GM12878 (cell line): Measurements from ENCODE around the gene BTF3L4. TPM values are rescaled to one million over a fixed set of nuclear protein-coding genes. Genes with fewer than 3 reads are reported as not detected.

ENCODE experiments used
- ATAC-seq: fragments of 200-7000 bp; cut with Tn5 transposase; 3 replicates; pipeline ENCODE4 v1.9.1; 2020; ENCODE audit warnings: mild to moderate bottlenecking, moderate library complexity
- BruUV-seq: library from RNA; stranded (reverse); fragments of 400-500 nt; replicated peaks from 2 replicates; lab custom pipeline; 2021; lab: Mats Ljungman, UMichigan
- CTCF ChIA-PET: fragments of 300-600 bp; sonication (Branson Sonifier 250); formaldehyde crosslinking; extraction: SDS; loops from one replicate; lab custom pipeline; 2021; ENCODE audit warnings: inconsistent platforms; lab: Yijun Ruan, JAX
- POLR2A ChIA-PET: fragments of 350-600 bp; formaldehyde crosslinking; extraction: SDS; loops from one replicate; lab custom pipeline; 2021; ENCODE audit warnings: inconsistent platforms; lab: Charles Lee
- RAD21 ChIA-PET: fragments of 300-600 bp; sonication (Branson Sonifier 250); formaldehyde crosslinking; loops from one replicate; lab custom pipeline; 2023; ENCODE audit warnings: antibody characterized with exemption; ENCODE audit not compliant: unreplicated experiment; lab: Charles Lee
- SMC1A ChIA-PET: fragments of 300-600 bp; sonication (Branson Sonifier 250); formaldehyde crosslinking; loops from one replicate; lab custom pipeline; 2023; ENCODE audit not compliant: unreplicated experiment, uncharacterized antibody; lab: Charles Lee
- DNase-seq: peaks from one replicate; pipeline ENCODE4 v3.0.0-alpha.2; 2011; ENCODE audit warnings: low read depth, low spot score
- FAIRE-seq: peaks from 3 replicates; lab custom pipeline; 2011; peaks lifted over from hg19 to GRCh38; lab: Jason Lieb, UNC
- H2AFZ ChIP-seq: 2 replicates; pipeline ENCODE4 v1.6.0; 2011; ENCODE audit warnings: low read depth, low read length, control low read depth; ENCODE audit not compliant: control insufficient read depth
- H3K27ac ChIP-seq: 2 replicates; pipeline ENCODE4 v1.5.1; 2011; ENCODE audit warnings: control low read depth; ENCODE audit not compliant: control insufficient read depth, insufficient read depth
- H3K27me3 ChIP-seq, 2 experiments: replicated peaks in 1 of 2; 2 replicates each; pipeline versions ENCODE4 v1.6.0 to v1.6.1; 2011; ENCODE audit warnings: low read length in 1 of 2; ENCODE audit not compliant: control insufficient read depth in 2 of 2, insufficient read depth in 2 of 2
- H3K36me3 ChIP-seq, 2 experiments: 2 replicates each; pipeline ENCODE4 v1.5.1; 2011; ENCODE audit warnings: low read length in 1 of 2; ENCODE audit not compliant: control insufficient read depth in 2 of 2, insufficient read depth in 2 of 2
- H3K4me1 ChIP-seq: 2 replicates; pipeline ENCODE4 v1.6.1; 2011; ENCODE audit warnings: mild to moderate bottlenecking, low read length, moderate library complexity, mixed read lengths; ENCODE audit not compliant: control insufficient read depth, insufficient read depth
- H3K4me2 ChIP-seq: 2 replicates; pipeline ENCODE4 v1.6.0; 2011; ENCODE audit warnings: control low read depth; ENCODE audit not compliant: control insufficient read depth, insufficient read depth
- H3K4me3 ChIP-seq: fragments of 200-600 bp; sonication (generic); 2 replicates; pipeline ENCODE4 v1.5.1; 2016
- H3K79me2 ChIP-seq: 2 replicates; pipeline ENCODE4 v1.6.0; 2011; ENCODE audit warnings: low read length; ENCODE audit not compliant: control insufficient read depth, insufficient read depth
- H3K9ac ChIP-seq: 2 replicates; pipeline ENCODE4 v1.8.0; 2011; ENCODE audit warnings: low read length, control low read depth, mixed read lengths; ENCODE audit not compliant: control insufficient read depth, insufficient read depth
- H3K9me3 ChIP-seq: replicated peaks from 3 replicates; pipeline ENCODE4 v1.5.1; 2011; ENCODE audit warnings: mild to moderate bottlenecking, low read length; ENCODE audit not compliant: control insufficient read depth, insufficient read depth
- H4K20me1 ChIP-seq: 2 replicates; pipeline ENCODE4 v1.6.0; 2011; ENCODE audit not compliant: control insufficient read depth, insufficient read depth
- RBBP5 ChIP-seq: fragments of 200-600 bp; sonication (generic); conservative IDR thresholded peaks from 2 replicates; pipeline ENCODE4 v1.6.1; 2016
- ZNF592 ChIP-seq: fragments of 450-650 bp; IDR thresholded peaks from 2 replicates; pipeline ENCODE4 v1.6.1; 2017; ENCODE audit warnings: mild to moderate bottlenecking, moderate library complexity
- WGBS: methylation state at CpG from one replicate; pipeline ENCODE4 v1.1.6; 2016; ENCODE audit warnings: low lambda C conversion rate; ENCODE audit not compliant: insufficient replicate concordance, insufficient coverage; ENCODE audit errors: missing lambda C conversion rate; 5-methylcytosine and 5-hydroxymethylcytosine counted together
- in situ Hi-C: fragments of 300-500 bp; cut with MboI; formaldehyde crosslinking; loops from 9 replicates; pipeline ENCODE4 v1.14.3; 2018; ENCODE audit warnings: mixed read lengths
- intact Hi-C: fragments of 100-400 bp; cut with micrococcal nuclease; formaldehyde crosslinking; loops from one replicate; pipeline ENCODE4 v1.14.2; 2022; ENCODE audit not compliant: unreplicated experiment
- polyA plus RNA-seq, 11 experiments: library from polyadenylated mRNA; depleted of rRNA in 4 of 11; unstranded in 6 of 11; stranded (reverse) in 5 of 11; fragments of >200 nt; fragmentation: Nextera tagmentation in 4 of 11; fragmentation: Illumina TruSeq in 1 of 11; extraction: Ambion mirVana in 4 of 11; extraction: Trizol in 1 of 11; gene quantifications; 1 replicate in 1 of 11; 2 replicates in 10 of 11; pipeline versions ENCODE4 v1.2.1 to v1.2.3, GENCODE V29; 2011 to 2016; ENCODE audit warnings: inconsistent platforms in 2 of 11, missing spikeins in 2 of 11, low read depth in 1 of 11
- total RNA-seq, 4 experiments: library from RNA; depleted of rRNA in 3 of 4; stranded (reverse); fragments of >200 nt in 3 of 4; fragmentation: Illumina TruSeq in 1 of 4; extraction: Trizol in 1 of 4; gene quantifications; 2 replicates each; pipeline versions ENCODE4 v1.2.1 to v1.2.3, GENCODE V29; 2013 to 2021

BTF3L4 gene
- total and polyA plus RNA-seq, 10 of the 15 experiments (the other 5 are each of a cell fraction or from before 2014, with no cell fraction given) = 25.0 to 76.9 (median 66.8) TPM

GRCh38 chr1:52060822-52061221, 4.7 kb downstream of the BTF3L4 start:
- intact Hi-C loops (no loop called here), in situ Hi-C loops (no loop called here)
- ChIA-PET CTCF (interaction anchor here (1.0 to 3.0 kb wide), 3 partner anchors 9 to 19 kb away, joined by 3 to 17 read pairs (median 5); no protein-coding TSS in a partner anchor), POLR2A (interaction anchor here (0.6 to 1.8 kb wide), 3 partner anchors 8 to 12 kb away, joined by 3 to 9 read pairs (median 5); no protein-coding TSS in a partner anchor), SMC1A (interaction anchor here (0.6 to 4.1 kb wide), 3 partner anchors 10 to 29 kb away, joined by 3 to 18 read pairs (median 4); no protein-coding TSS in a partner anchor), RAD21 (interaction anchor here (1.0 kb wide), 1 partner anchor 31 kb away, joined by 3 read pairs; no protein-coding TSS in a partner anchor)
- Histone ChIP-seq H2AFZ (no peak overlapping the region), H3K79me2 (peaks cover 44% of the 10 kb centered on the region), H3K4me3 (no peak overlapping the region), H4K20me1 (no peaks in the 10 kb centered on the region), H3K9ac (no peak overlapping the region), H3K27me3 (no peaks in the 10 kb centered on the region), H3K4me2 (no peak overlapping the region), H3K36me3 (peaks cover 0 to 14% of the 10 kb centered on the region in 2 experiments; a peak in 2 of 4 replicates), H3K4me1 (peaks cover 4% of the 10 kb centered on the region; the same call in 1 of the 2 replicates), H3K27ac (no peak overlapping the region), H3K9me3 (no peaks in the 10 kb centered on the region)
- ATAC-seq = no peak
- no TSS peak for BruUV-seq
- no peak for FAIRE-seq
- WGBS = 96% methylated on average over 4 of the region's 4 CpGs
- TF ChIP-seq ZNF592 = no peak
- TF ChIP-seq RBBP5 = no peak
- no peak for DNase-seq
